Endothelial cell of hepatic sinusoid (primary cell): ENCODE measurements around the gene C16orf92.

Source experiments
- in situ Hi-C: cut with HindIII; loops from 2 replicates; pipeline ENCODE4 v1.10.0; 2017; ENCODE audit warnings: low sequenced_read_pairs

Gene C16orf92

DNA sequence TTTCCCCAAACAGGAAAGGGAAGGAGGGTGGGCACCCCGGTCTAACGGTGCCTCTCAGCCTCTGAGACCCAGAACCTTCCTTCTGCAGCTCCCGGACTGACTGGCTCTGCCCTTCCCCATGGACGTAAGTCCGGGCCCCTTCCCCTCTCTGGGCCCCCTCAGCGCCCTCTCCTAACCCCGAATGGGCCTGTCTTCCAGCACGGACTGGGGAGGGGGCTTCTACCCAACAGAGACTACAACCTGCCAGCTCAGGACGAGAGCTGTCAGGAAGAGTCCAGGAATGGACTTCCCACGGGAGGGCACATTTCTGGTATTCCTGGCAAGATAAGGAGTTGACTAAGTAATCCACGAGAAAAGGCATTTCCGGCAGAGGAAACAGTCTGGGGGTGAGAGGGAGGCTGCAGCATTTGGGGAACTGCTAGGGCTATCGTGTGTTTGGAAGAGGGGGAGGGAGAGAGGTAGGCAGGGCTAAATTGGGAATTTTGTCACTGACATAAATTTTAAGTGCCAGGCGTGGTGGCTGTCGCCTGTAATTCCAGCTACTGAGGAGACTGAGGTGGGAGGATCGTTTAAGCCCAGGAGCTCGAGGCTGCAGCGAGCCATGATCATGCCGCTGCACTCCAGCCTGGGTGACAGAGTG, 30.5 kb downstream of the C16orf92 start:
- in situ Hi-C loops: loop anchor here (5.0 kb wide), 1 partner anchor 61 kb away; no protein-coding TSS in a partner anchor

DNA sequence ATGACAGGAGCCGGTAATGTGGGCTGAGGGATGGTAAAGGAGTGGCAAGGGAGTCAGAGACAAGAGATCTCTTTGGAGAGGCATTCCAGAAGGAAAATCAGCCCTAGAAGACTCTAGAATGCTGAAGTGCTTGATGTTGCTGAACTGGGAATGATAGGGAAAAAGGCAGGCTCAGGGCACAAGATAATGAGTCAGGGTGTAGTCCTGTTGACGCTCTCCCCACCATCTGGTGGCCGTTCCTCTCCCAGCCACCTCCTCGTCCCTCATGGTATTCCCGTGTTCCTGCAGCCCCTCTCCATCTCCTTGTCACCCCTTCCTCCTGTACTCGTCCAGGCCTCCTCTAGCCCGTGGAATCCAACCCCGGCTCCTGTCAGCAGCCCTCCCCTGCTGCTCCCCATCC, 31.5 kb downstream of the C16orf92 start:
- in situ Hi-C loops: loop anchor here (5.0 kb wide), 1 partner anchor 62 kb away; no protein-coding TSS in a partner anchor

DNA sequence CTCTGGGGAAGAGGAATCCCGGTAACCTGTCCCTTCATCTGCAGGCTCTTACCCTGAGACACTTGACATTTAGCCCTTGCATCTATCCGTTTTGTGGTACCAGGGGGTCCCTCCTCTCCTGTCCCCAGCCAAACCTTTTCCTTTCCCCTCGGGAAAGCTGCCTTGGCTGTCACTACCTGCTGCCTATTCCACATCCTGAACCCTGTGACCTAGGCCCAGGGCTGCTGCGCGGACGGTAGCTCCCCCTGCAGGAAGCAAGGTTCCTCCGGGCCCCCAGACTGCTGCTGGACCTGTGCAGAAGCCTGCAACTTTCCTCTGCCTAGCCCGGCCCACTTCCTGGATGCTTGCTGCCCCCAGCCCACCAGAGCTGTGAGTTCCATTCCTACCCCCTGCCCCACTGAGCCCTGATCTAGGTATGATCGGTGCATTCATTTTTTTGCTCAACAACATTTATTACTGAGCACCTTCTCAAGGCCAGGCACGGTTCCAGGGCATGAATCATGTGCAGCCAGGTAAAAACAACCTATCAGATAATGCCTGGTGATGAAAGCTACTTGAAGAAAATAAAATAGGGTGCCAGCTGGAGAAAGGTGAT, 32.1 kb downstream of the C16orf92 start:
- in situ Hi-C loops: loop anchor here (5.0 kb wide), 1 partner anchor 63 kb away; no protein-coding TSS in a partner anchor

DNA sequence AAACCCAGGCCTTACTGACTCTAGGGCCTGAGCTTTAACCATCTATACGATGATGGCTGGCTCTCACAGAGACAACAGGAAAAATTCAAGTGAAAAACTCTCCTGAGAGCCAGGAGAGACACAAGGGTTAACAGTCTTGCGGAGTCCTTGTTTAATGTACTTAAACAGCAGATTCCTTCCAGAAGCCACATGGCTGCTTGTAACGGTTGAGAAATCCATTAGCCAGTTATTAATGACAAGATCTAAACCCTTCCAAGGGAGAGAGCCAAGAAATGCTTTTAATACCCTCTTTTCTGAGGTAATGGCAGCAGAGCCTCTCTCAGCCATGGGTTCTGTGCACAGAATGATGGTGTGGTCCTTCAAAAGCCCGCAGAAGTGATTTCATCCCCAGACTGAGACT, 37.3 kb downstream of the C16orf92 start:
- in situ Hi-C loops: no loop called here

DNA sequence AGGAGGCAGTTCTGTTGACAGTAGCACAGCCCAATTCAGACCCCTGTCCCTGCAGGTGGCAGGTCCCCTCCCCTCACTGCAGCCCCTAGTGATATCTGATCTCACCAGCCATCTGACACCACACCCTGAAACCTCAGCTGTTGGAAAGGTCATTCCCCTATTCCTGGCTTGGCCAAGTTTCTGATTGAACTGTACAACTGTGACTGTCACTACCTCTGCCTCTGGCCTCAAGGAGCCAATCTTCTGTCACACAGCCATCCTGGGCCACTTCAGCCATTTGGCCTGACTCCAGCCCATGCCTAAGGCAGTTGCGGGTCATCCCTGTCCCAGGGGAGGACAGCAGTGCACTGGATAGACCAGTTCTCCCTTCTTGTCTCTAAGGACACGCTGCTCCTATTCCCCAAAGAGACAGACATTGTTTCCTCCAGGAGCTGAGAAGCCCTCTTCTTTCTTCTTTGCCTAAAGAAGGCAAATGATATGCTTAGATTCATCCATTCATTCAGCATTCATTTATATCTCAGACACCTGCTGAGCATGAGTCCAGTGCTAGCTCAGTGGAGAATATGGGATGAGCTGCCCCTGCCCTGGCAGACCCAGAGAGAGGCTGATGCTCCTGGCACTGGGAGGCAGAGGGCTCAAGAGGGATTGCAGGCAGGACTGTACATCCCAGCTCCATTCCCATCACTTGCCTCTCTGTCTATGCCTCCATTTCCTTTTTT, 38.0 kb downstream of the C16orf92 start:
- in situ Hi-C loops: no loop called here

DNA sequence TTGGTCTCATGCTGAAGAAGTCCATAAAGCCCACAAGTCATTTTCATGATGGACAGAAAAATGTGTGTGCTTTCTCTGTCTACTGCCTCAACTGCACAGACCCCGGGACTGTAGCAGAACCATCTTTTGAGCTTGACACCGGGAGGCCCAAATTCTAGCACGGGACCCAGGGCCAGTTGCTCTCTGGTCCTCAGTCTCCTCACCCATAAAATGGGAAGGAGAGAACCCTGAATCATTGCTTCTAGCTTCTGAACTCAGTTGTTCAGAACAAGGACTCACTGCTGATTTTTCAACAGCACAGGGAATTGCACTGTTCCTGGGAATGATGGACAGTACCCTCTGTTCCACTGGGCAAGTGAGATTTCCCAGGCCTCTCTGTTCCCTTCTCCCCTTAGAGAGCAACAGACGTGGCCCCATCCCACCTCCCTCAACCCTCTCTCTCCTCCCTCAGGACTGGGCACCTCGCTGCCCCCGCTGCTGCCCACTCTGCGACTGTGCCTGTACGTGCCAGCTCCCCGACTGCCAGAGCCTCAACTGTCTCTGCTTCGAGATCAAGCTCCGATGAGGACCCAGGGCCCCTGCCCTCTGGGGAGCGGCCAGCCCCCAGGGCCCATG, 40.4 kb downstream of the C16orf92 start:
- in situ Hi-C loops: no loop called here

DNA sequence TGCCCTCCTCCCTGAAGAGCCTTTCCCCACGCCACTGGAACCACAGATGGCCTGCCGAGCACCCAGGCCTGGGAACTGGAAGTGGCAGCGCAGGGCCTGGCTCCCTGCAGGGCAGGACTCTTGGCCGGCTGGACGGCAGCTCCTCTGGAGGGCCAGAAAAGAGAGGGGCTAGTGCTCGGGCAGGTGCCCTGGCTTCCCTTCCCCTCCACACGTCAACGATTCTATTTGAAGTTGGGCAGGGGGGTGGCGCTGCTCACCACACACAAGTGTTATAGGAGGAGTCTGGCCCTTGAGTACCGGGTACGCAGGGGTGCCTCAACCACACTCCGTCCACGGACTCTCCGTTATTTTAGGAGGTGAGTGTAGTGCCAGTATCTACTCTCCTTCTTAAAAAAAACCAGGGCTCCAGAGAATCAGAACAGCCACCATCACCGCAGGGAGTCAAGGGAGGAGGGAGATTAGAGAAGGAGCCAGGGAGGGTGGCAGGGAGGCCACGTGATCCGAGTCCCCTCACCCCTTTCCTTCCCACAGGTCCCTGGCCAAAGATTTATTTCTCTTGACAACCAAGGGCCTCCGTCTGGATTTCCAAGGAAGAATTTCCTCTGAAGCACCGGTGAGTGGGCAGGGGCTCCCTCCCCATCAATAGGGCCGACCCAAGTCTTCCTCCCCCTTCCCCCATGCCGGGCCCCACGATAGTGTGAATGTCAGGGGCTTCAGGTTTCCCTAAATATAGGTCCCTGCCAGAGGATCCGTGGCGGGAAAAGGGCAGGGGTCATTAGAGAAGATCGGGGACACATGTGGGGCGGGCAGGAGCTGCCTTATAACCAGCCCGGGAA, 41.1 kb downstream of the C16orf92 start:
- in situ Hi-C loops: no loop called here

DNA sequence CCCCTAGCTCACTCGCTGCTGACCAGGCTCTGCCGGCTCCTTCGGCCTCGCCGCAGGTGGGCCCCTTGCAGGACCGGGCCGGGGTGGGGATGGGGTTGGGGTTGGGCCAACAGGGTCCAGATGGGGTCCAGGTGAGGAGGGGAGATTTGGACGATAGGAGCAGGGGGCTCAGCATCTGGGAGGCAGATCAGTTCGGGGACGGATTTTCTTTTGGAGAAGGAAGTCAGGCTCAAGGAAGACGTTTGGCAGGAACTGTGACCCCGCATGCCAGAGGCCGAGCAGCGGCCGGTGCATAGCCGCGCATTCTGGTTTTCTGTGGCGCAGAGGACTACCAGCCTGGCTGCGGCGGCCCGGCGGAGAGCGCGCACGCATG, 41.7 kb downstream of the C16orf92 start:
- in situ Hi-C loops: no loop called here

DNA sequence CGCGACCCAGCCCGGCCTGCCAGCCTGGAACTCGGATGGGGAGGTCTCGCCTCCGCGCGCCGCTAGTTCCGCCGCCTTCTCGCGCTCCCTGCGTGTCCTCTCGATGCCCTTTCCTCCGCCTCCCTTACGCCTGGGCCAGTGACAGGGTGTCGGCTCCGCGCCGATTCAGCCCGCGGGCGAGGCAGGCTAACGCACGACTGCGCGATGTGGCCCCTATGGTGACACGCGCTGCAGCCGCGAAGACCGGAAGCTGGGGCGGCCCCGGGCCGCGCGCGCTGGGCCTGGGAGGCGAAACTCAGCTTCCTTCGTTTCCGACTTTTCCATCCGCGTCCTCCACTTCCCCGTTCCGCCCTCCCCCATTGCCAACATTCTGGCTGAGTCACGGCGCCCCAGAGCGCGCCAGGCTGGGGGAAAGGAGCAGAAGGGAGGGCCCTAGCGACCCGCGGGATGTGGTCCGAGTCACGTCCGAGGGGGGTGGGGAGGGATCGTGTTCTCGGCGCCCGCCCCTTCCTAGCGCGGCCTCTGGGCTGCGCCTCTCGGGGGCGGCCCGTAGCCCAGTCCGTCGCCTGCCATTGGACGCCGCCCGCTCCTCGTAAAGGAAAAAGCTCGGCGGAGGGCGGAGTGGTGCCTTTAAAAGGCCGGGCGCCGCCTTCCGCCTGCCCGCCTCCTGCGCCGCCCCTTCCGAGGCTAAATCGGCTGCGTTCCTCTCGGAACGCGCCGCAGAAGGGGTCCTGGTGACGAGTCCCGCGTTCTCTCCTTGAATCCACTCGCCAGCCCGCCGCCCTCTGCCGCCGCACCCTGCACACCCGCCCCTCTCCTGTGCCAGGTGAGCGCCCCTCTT, 42.3 kb downstream of the C16orf92 start, which contains the start of gene ALDOA:
Gene ALDOA (plus strand): TSS at position 659 of the 841 bp plus-strand sequence. CDS start 1,138 bp downstream, outside the sequence.
- in situ Hi-C loops: no loop called here

DNA sequence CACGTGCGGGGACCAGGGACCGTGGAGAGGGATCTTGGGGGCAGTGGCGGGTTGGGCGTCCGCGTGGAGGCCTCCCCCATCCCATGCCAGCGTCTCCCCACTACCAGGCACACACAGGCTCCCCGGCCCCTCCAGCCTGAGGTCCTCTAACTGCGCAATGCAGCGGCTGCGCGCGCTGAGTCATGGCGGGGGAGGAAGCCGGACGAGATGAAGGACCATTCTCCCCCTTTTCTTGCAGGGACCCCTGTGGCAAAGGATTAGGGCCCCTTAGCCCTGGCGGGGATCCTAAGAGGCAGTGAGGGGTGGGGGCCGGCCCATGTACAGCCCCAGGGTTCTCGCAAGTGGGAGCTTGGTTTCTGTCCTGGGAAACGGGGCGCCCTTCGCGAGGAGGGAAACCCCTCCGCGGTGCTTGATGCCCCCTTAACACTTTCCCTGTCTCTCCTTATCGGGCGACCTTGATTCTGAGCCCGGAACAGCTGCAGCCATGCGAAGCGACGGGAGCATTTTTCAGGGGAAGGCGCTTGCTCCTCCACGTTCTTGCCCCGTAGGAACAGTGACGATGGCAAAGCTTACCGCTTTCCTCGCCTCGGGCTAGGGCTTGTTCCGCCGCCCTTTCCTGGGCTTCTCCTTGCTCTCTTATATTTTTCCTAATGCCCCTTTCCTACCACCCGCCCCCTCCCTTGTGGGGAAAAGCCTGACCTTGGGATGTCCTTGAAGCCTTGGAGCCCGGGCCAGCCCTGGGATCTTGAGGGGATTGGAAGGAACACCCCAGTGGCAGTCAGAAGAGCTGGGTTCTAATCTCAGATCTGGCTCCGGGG, 43.2 kb downstream of the C16orf92 start:
- in situ Hi-C loops: no loop called here

DNA sequence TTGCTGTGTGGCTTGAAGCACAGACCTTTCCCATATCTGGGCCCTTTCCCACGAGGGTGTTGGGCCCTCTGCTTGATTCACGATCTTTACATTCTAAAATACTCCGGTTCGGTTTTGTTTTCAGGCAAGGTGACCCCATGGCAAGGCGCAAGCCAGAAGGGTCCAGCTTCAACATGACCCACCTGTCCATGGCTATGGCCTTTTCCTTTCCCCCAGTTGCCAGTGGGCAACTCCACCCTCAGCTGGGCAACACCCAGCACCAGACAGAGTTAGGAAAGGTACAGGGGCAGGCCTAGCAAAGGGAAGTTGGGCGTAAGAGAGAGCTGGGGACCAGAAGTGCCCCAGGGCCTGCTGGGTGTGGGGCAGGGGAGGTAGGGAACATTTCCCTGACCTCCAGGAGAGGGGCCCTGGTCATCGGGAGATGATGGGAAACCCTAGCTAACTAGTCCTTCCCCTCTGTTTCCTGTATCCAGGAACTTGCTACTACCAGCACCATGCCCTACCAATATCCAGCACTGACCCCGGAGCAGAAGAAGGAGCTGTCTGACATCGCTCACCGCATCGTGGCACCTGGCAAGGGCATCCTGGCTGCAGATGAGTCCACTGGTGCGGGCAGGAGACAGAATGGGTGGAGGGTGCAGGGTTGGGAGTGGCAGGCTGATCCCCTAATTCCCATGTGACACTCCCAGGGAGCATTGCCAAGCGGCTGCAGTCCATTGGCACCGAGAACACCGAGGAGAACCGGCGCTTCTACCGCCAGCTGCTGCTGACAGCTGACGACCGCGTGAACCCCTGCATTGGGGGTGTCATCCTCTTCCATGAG, 44.0 kb downstream of the C16orf92 start:
- in situ Hi-C loops: no loop called here

DNA sequence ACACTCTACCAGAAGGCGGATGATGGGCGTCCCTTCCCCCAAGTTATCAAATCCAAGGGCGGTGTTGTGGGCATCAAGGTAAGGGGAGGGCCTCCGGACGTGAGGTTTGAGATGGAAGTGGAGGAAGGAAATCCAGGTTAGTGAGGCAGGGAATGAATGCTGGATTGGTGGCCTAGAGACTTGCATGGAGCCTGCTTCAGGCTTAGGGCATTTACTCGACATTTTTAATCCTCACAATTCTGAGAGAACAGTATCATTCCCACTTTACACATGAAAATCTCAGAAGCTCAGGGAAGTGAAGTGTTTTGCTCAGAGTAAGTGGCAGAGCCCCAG, 44.6 kb downstream of the C16orf92 start:
- in situ Hi-C loops: no loop called here

DNA sequence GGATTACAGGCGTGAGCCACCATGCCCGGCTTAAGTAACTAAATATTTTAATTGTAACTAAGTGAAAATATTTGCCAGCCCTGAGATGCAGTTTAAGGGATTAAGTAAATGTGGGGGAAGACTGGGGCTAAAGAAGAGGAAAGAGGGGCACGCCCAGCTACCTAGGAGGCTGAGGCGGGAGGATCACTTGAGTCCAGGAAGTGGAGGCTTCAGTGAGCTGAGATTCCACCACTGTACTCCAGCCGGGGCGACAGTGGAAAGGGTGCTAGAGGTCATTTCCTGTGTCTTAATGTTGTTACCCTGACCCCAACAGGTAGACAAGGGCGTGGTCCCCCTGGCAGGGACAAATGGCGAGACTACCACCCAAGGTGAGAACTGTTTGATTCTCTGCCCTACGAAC, 45.3 kb downstream of the C16orf92 start:
- in situ Hi-C loops: no loop called here

DNA sequence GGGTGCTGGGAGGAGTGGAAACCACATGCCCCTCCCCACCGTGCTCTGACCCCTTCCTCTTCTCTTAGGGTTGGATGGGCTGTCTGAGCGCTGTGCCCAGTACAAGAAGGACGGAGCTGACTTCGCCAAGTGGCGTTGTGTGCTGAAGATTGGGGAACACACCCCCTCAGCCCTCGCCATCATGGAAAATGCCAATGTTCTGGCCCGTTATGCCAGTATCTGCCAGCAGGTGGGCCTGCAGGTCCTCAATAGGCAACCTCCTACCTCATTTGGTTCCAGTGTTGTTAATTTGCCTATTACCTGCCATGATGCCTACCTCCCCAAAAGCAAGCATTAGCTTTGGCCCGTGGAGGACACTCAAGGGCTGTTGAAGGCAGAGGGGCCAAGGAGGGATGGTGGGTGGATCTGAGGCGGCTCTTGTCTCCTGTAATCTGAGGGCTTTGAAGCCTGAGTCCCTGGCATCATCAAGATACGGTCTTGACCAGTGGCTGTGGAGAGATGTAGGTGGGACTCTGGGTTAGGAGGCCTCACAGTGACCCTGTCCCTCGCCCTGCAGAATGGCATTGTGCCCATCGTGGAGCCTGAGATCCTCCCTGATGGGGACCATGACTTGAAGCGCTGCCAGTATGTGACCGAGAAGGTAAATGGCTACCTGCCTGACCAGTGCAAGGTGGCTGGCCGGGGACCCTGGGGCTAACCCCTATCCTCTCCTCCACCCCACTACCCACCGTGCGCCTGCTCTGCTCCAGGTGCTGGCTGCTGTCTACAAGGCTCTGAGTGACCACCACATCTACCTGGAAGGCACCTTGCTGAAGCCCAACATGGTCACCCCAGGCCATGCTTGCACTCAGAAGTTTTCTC, 46.0 kb downstream of the C16orf92 start:
- in situ Hi-C loops: no loop called here

DNA sequence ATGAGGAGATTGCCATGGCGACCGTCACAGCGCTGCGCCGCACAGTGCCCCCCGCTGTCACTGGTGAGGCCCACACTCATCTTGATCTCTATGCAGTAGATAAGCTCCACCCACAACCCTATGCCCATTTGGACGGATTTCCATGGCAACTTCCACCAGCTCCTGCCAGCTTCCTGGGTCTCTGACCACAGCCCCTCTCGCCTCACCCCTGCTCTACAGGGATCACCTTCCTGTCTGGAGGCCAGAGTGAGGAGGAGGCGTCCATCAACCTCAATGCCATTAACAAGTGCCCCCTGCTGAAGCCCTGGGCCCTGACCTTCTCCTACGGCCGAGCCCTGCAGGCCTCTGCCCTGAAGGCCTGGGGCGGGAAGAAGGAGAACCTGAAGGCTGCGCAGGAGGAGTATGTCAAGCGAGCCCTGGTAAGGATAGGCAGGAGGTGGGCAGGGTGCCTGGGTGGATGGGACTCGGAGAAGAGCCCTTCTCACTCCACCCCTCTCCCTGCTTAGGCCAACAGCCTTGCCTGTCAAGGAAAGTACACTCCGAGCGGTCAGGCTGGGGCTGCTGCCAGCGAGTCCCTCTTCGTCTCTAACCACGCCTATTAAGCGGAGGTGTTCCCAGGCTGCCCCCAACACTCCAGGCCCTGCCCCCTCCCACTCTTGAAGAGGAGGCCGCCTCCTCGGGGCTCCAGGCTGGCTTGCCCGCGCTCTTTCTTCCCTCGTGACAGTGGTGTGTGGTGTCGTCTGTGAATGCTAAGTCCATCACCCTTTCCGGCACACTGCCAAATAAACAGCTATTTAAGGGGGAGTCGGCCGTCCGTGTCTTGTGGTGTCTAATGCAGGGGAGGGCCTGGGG, 46.8 kb downstream of the C16orf92 start:
- in situ Hi-C loops: no loop called here

DNA sequence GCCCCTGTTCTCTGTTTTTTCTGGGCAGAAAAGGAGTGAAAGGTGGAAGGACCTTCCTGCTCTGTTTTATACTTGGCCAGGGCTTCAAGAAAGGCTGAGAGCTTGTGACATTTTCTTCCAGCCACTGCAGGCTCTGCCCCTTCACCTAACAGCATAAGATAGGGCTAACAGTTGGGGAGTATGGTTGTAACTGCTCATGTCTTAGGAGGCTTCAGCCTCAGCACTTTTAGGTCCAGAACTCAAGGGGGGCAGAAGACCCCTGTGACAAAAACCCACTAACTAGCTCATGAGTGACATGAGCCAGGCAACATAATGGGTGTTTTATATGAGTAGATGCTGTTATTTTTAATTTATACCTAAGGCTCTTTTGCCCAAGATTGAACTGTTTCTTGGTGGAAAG, 47.5 kb downstream of the C16orf92 start:
- in situ Hi-C loops: no loop called here
